Glomerular endothelial cell (primary cell): Measurements from ENCODE around the gene TBX19. TPM values are rescaled to one million over a fixed set of nuclear protein-coding genes. Genes with fewer than 3 reads are reported as not detected.

Source experiments
- DNase-seq: peaks from one replicate; pipeline ENCODE4 v3.0.0-alpha.2; 2011; ENCODE audit warnings: low read depth, low spot score; ENCODE audit errors: extremely low read depth
- total RNA-seq: library from RNA; depleted of rRNA; stranded (reverse); fragments of >200 nt; gene quantifications from 2 replicates; pipeline ENCODE4 v1.2.3, GENCODE V29; 2015

The TBX19 gene
- total RNA-seq: 1.1 and 1.2 TPM in 2 replicates

DNA sequence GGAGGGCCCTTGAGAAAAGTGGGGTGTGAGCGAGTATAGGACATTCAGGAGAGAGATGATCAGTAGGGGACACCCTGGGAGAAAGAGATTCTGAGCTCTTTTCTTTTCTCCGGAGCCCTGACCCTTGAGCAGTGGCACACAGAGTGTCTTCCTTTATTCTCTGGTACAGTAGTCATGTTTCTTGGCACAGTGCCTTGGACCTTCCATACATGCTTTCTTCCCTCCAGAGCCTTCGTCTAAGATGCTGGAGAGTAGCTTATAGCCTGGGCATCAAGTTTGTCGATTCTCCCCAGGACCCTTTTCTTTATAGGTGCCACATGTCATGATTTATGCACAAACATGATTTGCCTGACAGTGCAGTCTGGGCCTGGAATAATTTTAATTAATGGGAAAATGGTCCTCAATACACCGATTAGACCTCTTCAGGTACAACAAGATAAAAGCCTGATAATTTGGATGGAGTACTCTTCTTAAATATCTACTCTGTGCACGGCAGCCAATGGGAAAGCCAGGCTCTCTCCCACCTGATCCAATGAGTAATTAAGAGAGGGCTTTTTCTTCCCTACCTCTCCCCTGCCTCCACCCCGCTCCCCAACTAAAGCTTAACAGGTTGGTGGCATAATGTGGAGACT, at the start of gene TBX19:
TBX19 (plus strand) TSS at position 582 of the 632 bp plus-strand sequence. CDS start 214 bp downstream, outside the sequence.
- no peak for DNase-seq

DNA sequence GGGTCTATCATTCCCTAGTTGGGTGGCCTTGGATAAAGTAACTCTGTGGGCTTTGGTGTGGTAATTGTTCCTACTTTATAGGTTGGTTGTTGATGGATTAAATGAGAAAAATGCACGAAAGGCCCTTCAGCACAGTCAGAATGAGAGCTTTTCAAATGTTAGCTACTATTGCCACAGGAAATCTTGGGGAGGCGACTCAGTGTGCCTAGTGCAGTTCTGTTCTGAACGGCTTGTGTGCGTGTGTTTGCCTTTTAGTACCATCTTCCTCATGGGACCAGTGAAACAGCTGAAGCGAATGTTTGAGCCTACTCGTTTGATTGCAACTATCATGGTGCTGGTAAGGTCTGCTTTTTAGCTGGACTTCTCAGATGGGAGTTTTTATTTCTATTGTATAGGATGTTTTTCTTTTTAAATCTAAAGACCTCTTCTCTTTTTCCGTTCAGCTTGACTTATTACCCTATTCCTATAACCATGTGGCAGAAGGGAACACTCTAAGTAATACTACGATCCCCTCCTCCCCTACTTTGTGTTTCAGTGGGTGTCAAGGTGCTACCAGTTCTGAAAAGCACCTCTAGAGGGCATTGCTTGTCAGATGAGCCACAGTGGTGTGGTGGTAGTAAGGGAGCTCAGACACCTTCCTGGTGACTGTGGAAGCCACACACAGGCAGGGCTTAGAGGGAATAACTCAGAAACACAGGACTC, 45.7 kb upstream of the TBX19 start:
- DNase-seq: no peak

DNA sequence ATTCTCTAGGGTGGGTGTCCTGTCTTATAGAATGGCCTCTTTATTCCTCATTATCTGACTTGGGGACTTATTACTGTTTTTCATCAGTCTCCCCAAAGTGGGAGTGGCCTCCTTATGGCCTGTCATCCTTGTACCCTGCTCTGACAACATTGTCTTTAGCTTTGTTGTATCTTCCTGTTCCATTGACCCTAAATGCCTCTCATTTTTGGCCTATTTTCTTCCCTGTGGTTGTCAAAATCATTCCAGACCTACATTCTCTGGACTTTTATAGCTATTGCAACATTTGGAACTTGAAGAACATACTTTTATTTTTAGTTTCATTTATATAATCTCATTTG, 45.2 kb upstream of the TBX19 start:
- no peak for DNase-seq

DNA sequence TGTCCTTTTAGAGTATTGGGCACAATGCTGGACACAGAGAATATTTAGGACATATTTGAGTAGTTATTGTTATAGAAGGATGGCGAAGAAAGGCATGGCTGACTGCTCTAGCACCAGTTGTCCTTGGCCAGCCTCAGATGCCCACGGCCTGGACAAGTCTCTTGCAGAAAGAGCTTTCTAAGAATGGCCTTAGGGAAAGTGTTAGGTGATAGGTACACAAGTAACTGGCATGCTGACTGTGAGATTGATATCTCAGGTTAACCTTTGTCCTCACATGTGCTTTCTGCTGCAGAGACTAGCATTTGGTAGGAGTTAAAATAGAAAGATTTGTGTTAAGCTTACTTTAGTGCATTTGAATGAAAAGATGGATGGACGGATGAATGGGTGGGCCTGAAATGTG, 44.7 kb upstream of the TBX19 start:
- no peak for DNase-seq

DNA sequence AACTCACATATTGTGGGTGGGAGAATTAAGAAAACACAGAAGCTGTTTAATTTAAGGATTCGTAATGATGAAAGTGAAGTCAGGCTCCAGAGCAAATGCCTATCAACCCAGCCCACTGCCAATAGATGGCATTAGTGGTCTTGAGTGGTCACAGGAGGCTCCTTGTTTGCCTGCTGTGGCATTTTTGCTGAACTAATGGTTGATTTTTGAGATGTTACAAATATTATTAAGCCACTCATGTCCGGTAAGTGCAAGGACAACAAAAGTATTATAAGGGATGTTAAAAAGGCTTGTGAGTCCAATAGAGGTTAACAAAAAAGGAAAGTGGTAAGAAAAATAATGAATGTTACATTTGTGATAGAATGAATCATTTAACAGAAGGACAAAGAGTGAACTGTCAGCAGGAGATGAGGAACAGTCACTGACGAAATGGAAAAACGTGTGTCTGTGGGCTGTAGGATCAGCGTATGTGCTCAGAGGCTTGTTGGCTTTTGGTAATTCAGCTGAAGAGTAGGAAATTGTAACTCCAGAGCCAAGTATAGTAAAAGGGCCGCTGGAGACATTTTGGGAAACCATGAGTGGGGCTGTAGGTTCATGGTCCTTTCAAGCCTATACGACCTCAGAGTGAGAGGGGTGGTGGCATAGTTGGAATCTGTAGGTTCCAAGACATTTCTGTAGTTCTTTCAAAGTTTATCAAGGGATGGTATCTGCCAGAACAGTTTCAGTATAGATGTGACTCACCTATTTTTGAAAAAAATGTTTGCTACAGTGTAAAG, 43.7 kb upstream of the TBX19 start:
- DNase-seq: no peak

DNA sequence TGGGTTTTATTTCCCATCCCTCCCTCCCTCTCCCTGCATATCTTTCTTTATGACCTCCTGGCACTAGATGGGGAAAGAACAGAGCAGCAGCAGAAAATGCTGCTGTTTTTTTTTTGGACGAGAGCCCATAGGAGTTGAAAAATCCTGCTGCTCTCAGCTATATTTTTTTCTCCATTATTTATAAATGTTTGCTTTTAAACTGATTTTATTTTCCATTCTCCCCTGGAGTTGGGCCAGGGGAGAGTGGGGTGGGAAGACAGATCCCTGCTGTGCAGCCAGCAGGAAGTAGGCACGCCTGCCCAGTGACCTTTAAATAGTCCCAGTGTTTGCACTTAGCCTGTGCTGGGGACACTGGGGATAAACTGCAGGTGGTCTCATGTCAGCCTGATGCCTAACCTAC, 37.5 kb upstream of the TBX19 start:
- DNase-seq: no peak

DNA sequence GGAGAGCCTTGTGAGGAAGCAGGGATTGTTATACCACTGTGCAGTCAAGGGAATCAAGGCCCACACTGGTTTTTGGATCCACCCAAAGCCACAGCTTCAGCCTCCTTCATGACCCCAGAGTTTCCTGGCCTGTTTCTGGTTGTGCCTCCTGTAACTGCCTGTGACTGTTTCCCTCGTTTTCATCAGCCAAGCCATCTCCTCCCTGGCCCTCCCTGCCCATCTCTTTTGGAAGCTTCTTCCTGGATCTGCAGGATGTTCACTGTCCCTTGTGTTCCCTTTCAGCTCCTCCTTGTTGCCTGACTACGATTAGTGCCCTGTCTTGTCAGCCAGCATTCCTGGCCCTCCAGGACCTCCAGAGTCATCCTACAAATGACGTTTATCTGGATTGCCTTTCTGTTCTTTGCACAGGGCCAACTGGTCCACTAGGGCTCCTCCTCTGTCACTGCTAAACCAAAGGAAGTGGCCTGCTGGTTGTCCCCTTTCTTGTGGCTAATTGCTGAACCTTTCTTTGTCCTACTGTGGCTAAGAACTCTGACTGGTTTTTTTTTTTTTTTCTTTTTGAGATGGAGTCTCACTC, 37.0 kb upstream of the TBX19 start:
- no peak for DNase-seq

DNA sequence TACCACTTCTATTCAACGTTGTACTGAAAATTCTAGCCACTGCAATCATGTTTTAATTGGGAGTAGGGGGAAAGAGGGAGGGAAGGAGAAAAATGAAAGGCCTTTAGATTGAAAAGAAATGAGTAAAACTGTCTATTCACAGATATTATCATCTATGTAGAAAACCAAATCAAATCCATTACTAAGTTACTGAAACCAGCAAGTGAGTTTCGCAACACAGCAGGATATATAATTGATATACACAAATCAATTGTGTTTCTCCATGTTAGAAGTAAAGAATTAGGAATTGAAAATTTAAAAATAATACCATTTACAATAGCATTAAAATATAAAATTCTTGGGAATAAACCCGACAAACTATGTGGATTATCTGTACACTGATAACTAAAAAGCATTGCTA, 35.6 kb upstream of the TBX19 start:
- DNase-seq: no peak

DNA sequence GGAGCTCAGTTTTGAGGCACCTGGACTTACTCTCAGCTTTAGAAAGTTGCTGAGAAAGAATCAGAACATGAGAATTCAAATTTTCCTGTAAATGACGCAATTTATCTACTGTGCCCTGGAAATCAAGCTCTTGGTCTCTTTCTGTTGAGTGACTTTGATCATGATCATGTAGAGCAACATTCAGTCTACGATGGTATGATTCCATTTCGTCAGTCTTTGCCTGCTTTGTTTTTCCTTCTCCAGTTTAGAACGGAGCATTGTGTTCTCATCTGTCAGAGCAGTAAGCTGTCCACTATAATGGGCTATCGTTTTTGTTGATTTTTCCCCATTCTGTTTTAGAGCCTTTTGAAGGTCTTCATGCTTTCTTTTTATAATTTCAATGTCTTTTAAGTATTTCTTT, 34.2 kb upstream of the TBX19 start:
- DNase-seq: no peak

DNA sequence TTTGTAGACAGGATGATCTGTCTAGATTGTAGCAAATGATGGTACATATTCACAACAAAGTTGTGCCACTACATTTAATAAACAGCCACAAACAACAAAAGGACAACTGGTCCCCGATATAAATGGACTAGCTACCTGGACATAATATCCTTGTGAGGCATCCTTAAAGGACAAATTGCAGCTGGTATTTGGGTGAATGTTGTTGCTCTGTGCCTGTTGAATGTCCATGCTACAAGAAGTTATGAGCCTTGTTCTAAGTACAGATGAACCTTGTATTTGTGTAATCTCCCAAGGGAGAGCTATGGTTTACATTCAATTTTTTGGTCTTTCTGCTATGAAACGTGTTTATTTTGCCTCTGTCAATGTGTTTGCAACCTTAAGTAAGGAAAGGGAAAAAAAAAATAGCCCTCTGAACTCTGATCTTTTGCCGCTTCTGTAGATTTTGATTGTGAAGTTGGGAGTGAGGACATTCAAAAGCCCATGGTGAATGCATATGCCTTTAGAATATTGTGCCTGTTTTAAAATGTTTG, 28.4 kb upstream of the TBX19 start:
- DNase-seq: no peak

DNA sequence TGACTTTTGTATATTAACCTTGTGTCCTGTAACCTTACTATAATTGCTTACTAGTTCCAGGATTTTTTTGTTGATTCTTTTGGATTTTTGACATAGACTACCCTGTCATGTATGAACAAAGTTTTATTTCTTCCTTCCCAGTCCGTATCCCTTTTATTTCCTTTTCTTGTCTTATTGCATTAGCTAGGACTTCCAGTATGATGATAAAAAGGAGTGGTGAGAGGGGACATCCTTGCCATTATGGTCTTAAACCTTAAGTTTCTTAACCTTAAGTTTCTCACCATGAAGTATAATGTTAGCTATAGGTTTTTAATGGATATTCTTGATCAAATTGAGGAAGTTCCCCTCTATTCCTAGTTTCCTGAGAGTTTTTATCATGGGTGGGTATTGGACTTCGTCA, 24.5 kb upstream of the TBX19 start:
- DNase-seq: no peak

DNA sequence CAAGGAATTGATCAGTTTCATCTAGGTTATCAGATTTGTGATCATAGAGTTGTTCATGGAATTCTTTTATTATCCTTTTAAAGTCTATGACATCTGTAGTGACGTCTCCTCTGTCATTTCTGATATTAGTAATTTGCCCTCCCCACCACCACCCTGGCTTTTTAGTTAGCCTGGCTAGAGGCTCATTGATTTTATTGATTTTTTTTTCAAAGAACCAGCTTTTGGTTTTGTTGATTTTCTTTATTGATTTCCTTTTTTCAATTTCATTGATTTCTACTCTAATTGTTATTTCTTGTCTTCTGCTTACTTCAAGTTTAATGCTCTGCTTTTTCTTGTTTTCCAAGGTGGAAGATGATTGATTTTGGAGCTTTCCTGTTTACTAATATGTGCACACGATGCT, 23.3 kb upstream of the TBX19 start:
- no peak for DNase-seq

DNA sequence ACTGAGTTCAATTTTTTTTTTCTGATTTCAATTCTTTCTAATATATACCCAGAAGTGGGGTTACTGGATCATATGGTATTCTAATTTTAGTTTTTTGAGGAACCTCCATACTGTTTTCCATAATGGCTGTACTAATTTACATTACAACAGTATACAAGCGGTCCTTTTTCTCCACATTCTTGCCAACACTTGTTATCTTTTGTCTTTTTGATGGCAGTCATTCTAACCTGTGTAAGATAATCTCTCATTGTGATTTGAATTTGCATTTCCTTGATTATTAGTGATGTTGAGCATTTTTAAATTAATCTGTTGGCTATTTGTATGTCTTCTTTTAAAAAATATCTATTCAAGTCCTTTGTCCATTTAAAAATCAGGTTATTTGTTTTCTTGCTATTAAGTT, 21.1 kb upstream of the TBX19 start:
- DNase-seq: no peak

DNA sequence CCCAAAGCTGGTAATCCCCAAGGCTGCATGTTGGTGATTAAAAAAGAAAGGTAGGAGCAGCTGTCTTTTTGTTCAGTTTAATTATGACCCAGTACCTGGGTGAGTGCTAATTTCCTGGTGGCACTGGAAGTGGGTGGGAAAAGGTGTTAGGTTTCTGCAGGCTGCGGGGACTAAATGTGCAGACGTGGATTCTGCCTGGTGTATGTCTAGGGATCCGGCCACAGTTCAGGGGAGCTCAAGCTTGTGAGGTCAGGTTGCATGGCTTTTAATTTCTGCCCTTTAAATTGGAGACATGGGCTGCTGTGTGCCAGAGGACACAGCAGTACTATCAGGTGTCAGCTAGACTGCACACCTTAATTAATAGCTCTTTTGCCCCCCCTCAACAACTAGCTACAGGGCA, 20.3 kb upstream of the TBX19 start:
- DNase-seq: no peak

DNA sequence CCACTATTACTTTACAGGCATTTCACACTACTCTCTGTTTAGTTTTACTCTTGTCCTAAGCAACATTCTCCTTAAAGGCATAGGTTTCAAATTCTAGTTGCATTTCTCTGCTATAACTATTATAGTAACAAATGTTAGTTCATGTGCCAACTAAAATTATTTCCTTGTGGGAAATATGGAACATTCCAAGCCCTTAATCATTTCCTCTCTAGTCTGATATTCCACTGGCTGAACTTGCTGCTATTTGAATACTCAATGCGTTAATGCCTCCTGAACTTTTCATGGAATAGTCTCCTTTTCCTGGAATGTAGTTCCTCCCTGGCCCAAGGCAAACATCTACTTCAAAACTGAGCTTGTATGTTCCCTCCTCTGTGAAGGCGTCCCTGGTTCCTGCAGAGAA, 19.3 kb upstream of the TBX19 start:
- DNase-seq: peak; percentile 78

DNA sequence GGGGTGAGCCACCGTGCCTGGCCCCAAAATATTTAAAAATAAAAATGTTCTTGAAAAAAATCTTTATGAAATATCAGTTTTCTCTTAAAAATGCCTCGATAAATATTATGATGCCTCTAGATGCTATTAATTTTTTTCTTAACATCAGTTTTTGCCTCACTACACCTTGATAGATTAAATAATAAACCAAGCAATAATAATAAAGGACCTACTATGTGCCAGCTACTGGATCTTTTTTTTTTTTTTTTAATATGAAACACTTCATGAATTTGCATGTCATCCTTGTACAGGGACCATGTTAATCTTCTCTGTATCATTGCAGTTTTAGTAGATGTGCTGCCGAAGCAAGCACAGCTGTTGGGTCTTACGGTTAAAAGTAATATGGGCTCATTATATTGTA, 17.5 kb upstream of the TBX19 start:
- no peak for DNase-seq

DNA sequence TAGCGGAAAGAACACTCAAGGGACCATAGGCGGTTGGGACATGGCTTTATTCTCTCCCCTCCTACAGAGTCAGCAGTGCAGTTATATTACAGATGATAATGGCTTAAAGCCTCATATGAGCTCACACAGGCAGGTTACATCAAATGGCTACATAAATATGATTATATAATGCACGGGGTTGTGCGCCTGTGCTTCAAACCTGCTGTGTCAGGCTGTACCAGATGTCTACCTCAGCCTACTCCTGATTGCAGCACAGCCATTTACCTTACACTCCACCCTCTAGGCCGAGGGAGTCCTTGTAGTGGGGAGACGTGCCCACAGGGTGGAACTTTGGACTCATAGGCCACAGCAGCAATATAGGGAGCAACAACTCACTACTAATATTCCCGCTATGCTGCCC, 16.4 kb upstream of the TBX19 start:
- DNase-seq: no peak

DNA sequence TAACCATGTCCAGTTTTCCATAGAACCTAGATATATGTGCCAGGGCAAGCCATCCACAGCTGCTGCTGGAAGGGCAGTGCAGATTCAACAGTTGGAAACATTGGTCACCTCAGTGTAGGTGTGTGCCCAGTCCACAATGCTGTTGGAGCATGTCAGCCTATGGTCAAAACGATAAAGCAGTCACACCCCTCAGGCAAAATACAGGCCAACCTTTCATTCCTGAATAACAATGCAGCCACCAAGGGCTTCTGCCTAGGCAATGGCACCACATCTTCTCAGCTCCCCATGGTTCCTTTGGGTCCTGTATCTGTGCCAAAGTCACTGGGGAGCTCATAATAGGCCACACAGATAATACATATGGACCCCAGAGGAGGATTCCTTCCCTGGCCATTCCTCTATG, 15.1 kb upstream of the TBX19 start:
- no peak for DNase-seq

DNA sequence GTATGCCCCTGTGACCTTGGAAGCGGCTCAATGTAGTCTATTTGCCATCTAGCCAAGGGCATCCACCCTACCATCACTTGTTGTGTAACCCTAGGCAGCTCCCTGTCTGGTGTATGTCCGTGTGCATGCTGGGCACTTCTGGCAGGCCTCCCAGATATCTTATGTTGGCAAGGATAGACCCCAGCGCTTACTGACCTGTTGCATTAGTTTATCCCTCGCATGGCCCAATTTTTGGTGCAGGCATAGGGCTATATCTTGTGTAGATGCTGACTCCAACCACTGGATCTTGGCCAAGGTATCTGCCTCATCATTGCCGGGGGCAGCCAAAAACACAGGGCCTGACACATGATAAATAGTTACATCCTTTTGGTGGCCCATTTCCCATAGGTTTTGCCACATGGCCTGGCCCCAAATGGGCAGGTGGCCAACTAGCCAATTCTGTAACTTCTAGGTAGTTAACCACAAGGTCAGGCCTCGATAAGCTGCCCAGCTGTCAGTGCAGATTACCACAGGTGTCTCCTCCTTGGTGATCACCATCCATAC, 14.0 kb upstream of the TBX19 start:
- DNase-seq: no peak

DNA sequence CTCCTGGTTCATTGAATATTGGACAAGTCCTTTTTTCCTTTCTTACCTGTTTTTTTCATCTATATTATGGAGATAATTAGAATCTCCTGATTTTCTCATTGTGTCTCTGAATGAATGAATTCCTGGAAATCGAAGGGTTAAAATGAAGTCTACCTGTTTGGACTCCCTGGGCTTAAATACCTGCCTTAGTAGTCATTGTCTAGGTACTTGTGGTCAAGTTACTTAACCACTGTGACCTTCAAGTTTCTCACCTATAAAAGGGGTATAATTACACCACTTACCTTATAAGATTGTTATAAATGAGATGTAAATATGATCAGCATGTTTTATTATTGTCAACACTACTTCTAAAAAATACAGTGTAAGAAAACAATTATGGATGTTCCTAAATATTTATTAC, 9.0 kb upstream of the TBX19 start:
- DNase-seq: no peak

DNA sequence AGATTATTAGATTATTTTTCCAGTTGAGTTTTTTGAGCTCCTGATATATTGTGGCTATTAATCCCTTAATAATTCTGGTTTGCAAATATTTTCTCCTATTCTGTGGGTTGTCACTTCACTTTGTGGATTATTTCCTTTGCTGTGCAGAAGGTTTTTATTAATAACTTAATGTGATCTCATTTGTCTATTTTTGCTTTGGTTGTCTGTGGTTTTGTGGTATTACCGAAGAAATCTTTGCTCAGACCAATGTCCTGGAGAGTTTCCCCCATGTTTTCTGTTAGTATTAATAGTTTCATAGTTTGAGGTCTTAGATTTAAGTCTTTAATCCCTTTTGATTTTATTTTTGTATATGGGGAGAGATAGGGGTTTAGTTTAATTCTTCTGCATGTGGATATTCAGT, 7.1 kb upstream of the TBX19 start:
- DNase-seq: no peak
